ENCODE results near the gene FUBP1. TPM values are rescaled to one million over a fixed set of nuclear protein-coding genes. Genes with fewer than 3 reads are reported as not detected.
"Not testable (repeated sequence)": the region's sequence is repeated elsewhere in the genome, so short reads cannot be mapped to it uniquely, and the experiment has no call there.

Gene FUBP1
- total RNA-seq (2014; rRNA removed; shearing (Covaris generic); ENCODE audit: low replicate concordance): 183 and 225 TPM in 2 replicates

DNA sequence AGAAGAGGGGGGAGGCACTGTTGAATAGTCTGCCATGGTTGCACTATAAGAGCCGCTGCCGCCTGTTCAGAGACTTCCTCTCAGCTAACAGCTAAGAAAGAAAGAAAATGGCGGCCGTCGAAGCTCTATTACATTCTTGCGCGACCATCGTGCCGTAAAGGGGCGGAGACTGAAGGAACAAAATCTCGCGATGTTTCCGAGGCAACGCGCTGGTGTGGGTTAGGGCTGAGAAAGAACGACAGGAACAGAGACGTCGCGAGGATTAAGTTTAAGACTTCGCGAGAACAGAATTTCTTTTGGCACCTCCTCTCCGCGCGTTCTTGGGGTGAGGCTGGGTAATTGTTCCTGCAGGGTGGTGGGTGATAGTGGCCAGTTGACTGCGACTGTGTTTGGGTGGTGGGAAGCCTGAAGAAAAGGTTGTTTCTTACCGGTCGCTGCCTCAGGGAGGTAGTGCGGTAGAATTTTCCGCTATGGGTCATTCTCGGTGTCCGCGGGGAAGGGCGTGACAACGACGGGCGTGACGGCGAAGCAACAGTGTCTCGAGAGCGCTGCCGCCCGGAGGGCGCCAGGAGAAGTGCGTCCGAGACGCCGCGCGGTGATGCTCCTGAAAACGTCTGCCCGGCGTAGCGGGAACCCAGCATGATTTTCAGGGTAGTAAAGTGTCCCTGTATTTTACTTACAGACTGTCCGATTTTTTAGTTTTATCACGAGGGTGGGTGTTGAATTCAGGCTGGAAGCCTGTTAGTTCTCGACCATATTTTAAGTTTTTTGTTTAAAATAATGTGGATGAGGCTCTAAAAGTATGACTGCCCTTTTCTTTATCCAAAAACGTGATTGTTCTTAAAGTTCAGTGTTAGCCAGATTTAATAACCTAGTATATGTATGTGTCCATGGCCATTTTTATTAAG lies at the start of gene FUBP1:
TSS of gene FUBP1 (minus strand) at position 104 of the 908 bp plus-strand sequence. CDS start at position 36, 68 bp downstream.
- peak; percentile 93 for DNase-seq
- no peaks in the 10 kb centered on the region for H3K9me3 ChIP-seq
- peaks cover 54% of the 10 kb centered on the region for H3K36me3 ChIP-seq
- no peaks in the 10 kb centered on the region for H3K27me3 ChIP-seq
- H3K4me3 ChIP-seq: peak within 1 kb of the TSS; percentile 94

- H3K9me3 ChIP-seq: not testable (repeated sequence)
Measured at GRCh38 chr1:78021134-78021533, 42.3 kb upstream of the FUBP1 start.

GRCh38 chr1:78019024-78019423 lies 40.2 kb upstream of the FUBP1 start:
- Histone ChIP-seq H3K4me3 (no peak overlapping the region), H3K27me3 (no peaks in the 10 kb centered on the region), H3K36me3 (peaks cover 46% of the 10 kb centered on the region), H3K9me3 (no peaks in the 10 kb centered on the region)
- DNase-seq: no peak

More at GRCh38 chr1:78021134-78021533, 42.3 kb upstream of the FUBP1 start:
- not testable (repeated sequence) for H3K4me3 ChIP-seq, H3K27me3 ChIP-seq, DNase-seq
- peaks cover 28% of the 10 kb centered on the region for H3K36me3 ChIP-seq

DNA sequence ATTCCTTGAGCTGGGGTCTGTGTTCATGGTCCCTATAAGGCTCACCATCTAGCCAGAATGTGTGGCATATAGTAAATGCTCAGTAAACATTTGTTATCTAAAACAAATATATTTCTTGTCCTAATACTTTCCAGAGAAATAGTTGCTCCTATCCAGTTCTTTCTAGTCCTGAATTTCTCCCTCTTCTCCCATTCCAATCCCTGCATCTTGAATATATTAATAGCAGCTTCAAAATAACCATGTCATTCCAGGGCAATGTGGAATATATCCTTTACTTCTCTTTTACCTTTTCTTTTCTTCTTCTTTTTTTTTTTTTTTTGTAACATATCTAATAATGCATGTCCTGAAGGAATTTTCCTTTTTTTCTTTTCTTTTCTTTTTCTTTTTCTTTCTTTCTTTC lies 36.3 kb upstream of the FUBP1 start:
- no peaks in the 10 kb centered on the region for H3K9me3 ChIP-seq
- H3K27me3 ChIP-seq: no peaks in the 10 kb centered on the region
- H3K4me3 ChIP-seq: no peak overlapping the region
- no peak for DNase-seq
- peaks cover 67% of the 10 kb centered on the region for H3K36me3 ChIP-seq

DNA sequence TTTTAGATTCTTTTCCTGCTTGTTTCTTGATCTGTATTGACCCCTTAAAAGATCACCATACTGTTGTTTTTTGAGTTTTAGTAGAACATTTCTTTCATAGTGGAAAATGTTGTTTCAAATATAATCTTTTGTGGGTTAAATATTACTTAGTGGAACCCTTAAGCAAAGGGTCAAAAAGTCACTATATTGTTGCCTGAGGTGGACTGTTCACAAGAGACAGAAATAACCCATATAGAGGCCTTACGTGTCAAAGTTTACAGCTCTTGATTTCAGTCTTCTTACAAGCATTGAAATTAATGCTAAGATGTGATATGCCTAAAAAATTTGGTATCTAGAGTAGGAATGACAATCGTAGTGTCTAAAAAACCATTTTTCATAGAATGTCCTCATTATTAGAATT lies 32.2 kb upstream of the FUBP1 start:
- H3K27me3 ChIP-seq: no peaks in the 10 kb centered on the region
- H3K36me3 ChIP-seq: peaks cover 50% of the 10 kb centered on the region
- no peak for DNase-seq
- no peaks in the 10 kb centered on the region for H3K9me3 ChIP-seq
- no peak overlapping the region for H3K4me3 ChIP-seq

GRCh38 chr1:78009836-78010235 lies 31.0 kb upstream of the FUBP1 start:
- Histone ChIP-seq H3K27me3 (no peaks in the 10 kb centered on the region), H3K4me3 (no peak overlapping the region), H3K9me3 (no peaks in the 10 kb centered on the region), H3K36me3 (peaks cover 41% of the 10 kb centered on the region)
- DNase-seq: no peak

DNA sequence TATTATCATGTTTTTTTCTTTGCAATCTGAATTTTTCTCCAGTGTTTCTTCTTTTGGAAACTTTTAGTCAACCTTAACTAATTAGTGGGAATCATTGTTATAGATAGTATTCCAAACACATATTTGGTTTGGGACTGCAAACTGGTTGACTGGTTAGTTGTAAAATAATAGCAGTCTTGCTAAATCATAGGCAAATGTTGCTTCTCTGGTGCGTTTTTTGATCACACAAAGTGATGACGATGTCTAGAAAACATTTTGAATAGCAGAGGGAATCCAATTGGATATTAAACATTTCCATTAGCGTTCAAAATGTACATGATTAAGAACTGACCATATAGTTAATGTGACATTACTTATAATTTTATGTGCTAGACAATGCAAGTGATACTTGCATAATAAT lies 30.4 kb upstream of the FUBP1 start:
- Histone ChIP-seq H3K4me3 (peak overlapping the region; percentile 76), H3K27me3 (no peaks in the 10 kb centered on the region), H3K36me3 (peaks cover 35% of the 10 kb centered on the region), H3K9me3 (no peaks in the 10 kb centered on the region)
- no peak for DNase-seq

DNA sequence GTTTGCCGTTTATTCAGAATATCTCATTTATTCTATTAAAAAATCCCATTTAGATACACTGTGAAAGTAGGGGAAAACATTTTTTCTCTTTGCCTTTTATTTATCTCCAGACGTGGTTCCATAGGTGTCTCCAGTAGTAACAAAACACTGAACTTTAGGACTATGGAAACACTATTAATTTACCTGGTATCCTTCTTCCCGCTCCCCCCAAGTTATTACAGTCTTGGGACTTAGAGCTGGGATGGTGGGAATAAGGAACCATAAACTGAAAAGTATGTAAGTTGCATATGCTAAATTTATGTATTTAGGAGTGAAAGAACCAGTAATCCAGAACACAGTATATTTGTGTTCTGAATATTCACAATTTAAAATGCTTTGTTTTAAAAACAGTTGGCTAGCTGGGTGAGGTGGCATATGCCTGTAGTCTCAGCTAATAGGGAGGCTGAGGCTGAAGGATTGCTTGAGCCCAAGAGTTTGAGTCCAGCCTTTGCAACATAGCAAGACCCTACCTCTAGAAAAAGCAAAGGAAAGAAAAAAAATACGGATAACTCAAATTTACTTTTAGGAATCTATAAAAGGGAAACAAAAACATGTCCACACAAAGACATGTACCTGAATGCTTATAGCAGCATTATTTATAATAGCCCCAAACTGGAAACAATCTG lies 28.9 kb upstream of the FUBP1 start:
- DNase-seq: no peak
- no peaks in the 10 kb centered on the region for H3K27me3 ChIP-seq

DNA sequence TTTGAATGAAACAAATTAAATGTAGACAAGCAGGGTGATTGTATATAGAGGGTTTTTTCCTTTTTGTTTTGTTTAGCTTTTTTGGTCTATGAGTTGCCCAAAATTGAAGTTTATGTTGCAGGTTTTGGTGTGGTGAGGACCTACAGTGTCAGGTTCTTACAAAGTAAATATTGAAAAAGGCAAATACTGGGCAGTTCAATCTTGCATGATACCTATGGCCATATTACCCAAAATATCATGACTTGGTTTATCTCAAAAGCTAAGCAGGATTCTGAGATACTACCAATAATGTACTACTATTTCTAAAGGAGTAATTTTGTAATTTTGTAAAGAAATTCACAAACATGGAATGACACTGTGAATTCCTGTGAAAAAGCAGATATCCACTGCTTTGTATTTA lies 27.6 kb upstream of the FUBP1 start:
- Histone ChIP-seq H3K36me3 (peaks cover 16% of the 10 kb centered on the region; the same call in 1 of the 2 replicates), H3K9me3 (no peaks in the 10 kb centered on the region), H3K4me3 (peak overlapping the region; percentile 76), H3K27me3 (no peaks in the 10 kb centered on the region)
- DNase-seq: no peak

More for the DNA sequence above, 28.9 kb upstream of the FUBP1 start:
- Histone ChIP-seq H3K9me3 (no peaks in the 10 kb centered on the region), H3K36me3 (peaks cover 22% of the 10 kb centered on the region), H3K4me3 (peak overlapping the region; percentile 76)

- Histone ChIP-seq H3K4me3 (peak overlapping the region; percentile 76), H3K36me3 (peaks cover 12% of the 10 kb centered on the region; the same call in 1 of the 2 replicates), H3K9me3 (no peaks in the 10 kb centered on the region), H3K27me3 (no peaks in the 10 kb centered on the region)
- peak; percentile 29 for DNase-seq
Measured at GRCh38 chr1:78005755-78006154, 26.9 kb upstream of the FUBP1 start.

- no peaks in the 10 kb centered on the region for H3K27me3 ChIP-seq
- H3K36me3 ChIP-seq: peaks cover 12% of the 10 kb centered on the region; the same call in 1 of the 2 replicates
- H3K9me3 ChIP-seq: no peaks in the 10 kb centered on the region
- peak overlapping the region; percentile 76 for H3K4me3 ChIP-seq
- DNase-seq: no peak
Measured at GRCh38 chr1:78005448-78005722, 26.5 kb upstream of the FUBP1 start.

- DNase-seq: peak; percentile 70
- peaks cover 10% of the 10 kb centered on the region; the same call in 1 of the 2 replicates for H3K36me3 ChIP-seq
- H3K9me3 ChIP-seq: no peaks in the 10 kb centered on the region
- peak within 1 kb of the TSS; percentile 76 for H3K4me3 ChIP-seq
- no peaks in the 10 kb centered on the region for H3K27me3 ChIP-seq
Measured at GRCh38 chr1:78004719-78005447, 26.0 kb upstream of the FUBP1 start, which contains the start of gene DNAJB4. TSS of gene DNAJB4 (plus strand) at chr1:78004939. CDS start at chr1:78005111, 172 bp downstream.

GRCh38 chr1:78003882-78004718 lies 25.2 kb upstream of the FUBP1 start:
- Histone ChIP-seq H3K27me3 (no peaks in the 10 kb centered on the region), H3K4me3 (peak overlapping the region; percentile 76), H3K36me3 (peaks cover 9% of the 10 kb centered on the region; the same call in 1 of the 2 replicates), H3K9me3 (no peaks in the 10 kb centered on the region)
- DNase-seq: peak; percentile 61

- peak overlapping the region; percentile 76 for H3K4me3 ChIP-seq
- peaks cover 7% of the 10 kb centered on the region; the same call in 1 of the 2 replicates for H3K36me3 ChIP-seq
- DNase-seq: no peak
- no peaks in the 10 kb centered on the region for H3K27me3 ChIP-seq
- H3K9me3 ChIP-seq: no peaks in the 10 kb centered on the region
Measured at GRCh38 chr1:78003070-78003746, 24.3 kb upstream of the FUBP1 start.

GRCh38 chr1:78000536-78000935 lies 21.7 kb upstream of the FUBP1 start:
- not testable (repeated sequence) for H3K27me3 ChIP-seq, H3K4me3 ChIP-seq, H3K9me3 ChIP-seq
- peaks cover 11% of the 10 kb centered on the region for H3K36me3 ChIP-seq
- peak; percentile 68 for DNase-seq

Data from MG63 (cell line).